Stomach (tissue), 9 donors: Measurements from ENCODE around the gene PSD2. TPM values are rescaled to one million over a fixed set of nuclear protein-coding genes. Genes with fewer than 3 reads are reported as not detected.
A peak's percentile ranks its signal among the peaks of the same experiment; 100 is the strongest.

Source experiments
- DNase-seq, 2 donors: peaks; one replicate each; pipeline versions ENCODE4 v3.0.0 to v3.0.0-alpha.2; 2013 to 2019
- H3K27ac ChIP-seq, 5 donors: fragments of 200-600 bp in 4 of 5; sonication (generic) in 4 of 5; one replicate each; pipeline ENCODE4 v1.5.1; 2013 to 2019; ENCODE audit warnings: mild to moderate bottlenecking in 1 of 5, moderate library complexity in 1 of 5
- H3K27me3 ChIP-seq, 3 donors: fragments of 200-600 bp; sonication (generic); one replicate each; pipeline ENCODE4 v1.5.1; 2017 to 2019; ENCODE audit warnings: mixed run types in 1 of 3
- H3K36me3 ChIP-seq, 4 donors: fragments of 200-600 bp; sonication (generic); 1 replicate in 3 of 4; 2 replicates in 1 of 4; pipeline ENCODE4 v1.5.1; 2016 to 2019
- H3K4me1 ChIP-seq, 4 donors: fragments of 200-600 bp; sonication (generic); one replicate each; pipeline ENCODE4 v1.5.1; 2016 to 2019
- H3K4me3 ChIP-seq, 4 donors: fragments of 200-600 bp; sonication (generic) in 3 of 4; one replicate each; pipeline ENCODE4 v1.5.1; 2016 to 2019; ENCODE audit warnings: mild to moderate bottlenecking in 1 of 4
- H3K9me3 ChIP-seq, 4 donors: fragments of 200-600 bp; sonication (generic); one replicate each; pipeline ENCODE4 v1.5.1; 2016 to 2019
- CTCF ChIP-seq, 7 experiments: fragments of 450-650 bp in 4 of 7; fragments of 200-600 bp in 3 of 7; sonication (generic) in 3 of 7; IDR thresholded peaks; one replicate each; pipeline ENCODE4 v1.5.1; 2016 to 2019; ENCODE audit warnings: antibody characterized with exemption in 7 of 7, control low read depth in 2 of 7, mild to moderate bottlenecking in 1 of 7
- EP300 ChIP-seq: sonication (generic); formaldehyde crosslinking; IDR thresholded peaks from one replicate; pipeline ENCODE4 v1.6.1; 2017; ENCODE audit warnings: antibody characterized with exemption
- POLR2A ChIP-seq, 4 donors: fragments of 450-650 bp; IDR thresholded peaks; one replicate each; pipeline ENCODE4 v1.6.1; 2016; ENCODE audit warnings: antibody characterized with exemption in 4 of 4, control low read depth in 2 of 4, mild to moderate bottlenecking in 1 of 4, moderate library complexity in 1 of 4
- POLR2AphosphoS5 ChIP-seq, 3 donors: sonication (generic); formaldehyde crosslinking; IDR thresholded peaks; one replicate each; pipeline ENCODE4 v1.6.1; 2016; ENCODE audit warnings: antibody characterized with exemption in 3 of 3
- WGBS, 5 donors: extraction: QIAGEN DNeasy Blood & Tissue Kit in 3 of 5; methylation state at CpG; one replicate each; pipeline versions ENCODE4 v1.1.5 to v1.1.7; 2013 to 2018; 5-methylcytosine and 5-hydroxymethylcytosine counted together
- intact Hi-C: fragments of 100-400 bp; cut with DNase I; formaldehyde crosslinking; loops from one replicate; pipeline ENCODE4 v1.15.1; 2023; ENCODE audit warnings: low total_unique reads
- polyA plus RNA-seq, 3 donors: library from polyadenylated mRNA; stranded (reverse); fragments of 200-250 nt; gene quantifications; one replicate each; pipeline ENCODE4 v1.2.3, GENCODE V29; 2013
- total RNA-seq, 5 donors: library from RNA; depleted of rRNA; stranded (reverse); fragments of >200 nt; gene quantifications; one replicate each; pipeline versions ENCODE4 v1.1.0 to v1.2.3, GENCODE V29; 2014 to 2016
- donor health status: healthy with polysubstance abuse.
- donor health status: Bipolar disorder and iron deficiency.
- donor health status: healthy.

Gene PSD2
- total and polyA plus RNA-seq, 8 donors: 0.05 to 0.73 TPM; not detected in 6

DNA sequence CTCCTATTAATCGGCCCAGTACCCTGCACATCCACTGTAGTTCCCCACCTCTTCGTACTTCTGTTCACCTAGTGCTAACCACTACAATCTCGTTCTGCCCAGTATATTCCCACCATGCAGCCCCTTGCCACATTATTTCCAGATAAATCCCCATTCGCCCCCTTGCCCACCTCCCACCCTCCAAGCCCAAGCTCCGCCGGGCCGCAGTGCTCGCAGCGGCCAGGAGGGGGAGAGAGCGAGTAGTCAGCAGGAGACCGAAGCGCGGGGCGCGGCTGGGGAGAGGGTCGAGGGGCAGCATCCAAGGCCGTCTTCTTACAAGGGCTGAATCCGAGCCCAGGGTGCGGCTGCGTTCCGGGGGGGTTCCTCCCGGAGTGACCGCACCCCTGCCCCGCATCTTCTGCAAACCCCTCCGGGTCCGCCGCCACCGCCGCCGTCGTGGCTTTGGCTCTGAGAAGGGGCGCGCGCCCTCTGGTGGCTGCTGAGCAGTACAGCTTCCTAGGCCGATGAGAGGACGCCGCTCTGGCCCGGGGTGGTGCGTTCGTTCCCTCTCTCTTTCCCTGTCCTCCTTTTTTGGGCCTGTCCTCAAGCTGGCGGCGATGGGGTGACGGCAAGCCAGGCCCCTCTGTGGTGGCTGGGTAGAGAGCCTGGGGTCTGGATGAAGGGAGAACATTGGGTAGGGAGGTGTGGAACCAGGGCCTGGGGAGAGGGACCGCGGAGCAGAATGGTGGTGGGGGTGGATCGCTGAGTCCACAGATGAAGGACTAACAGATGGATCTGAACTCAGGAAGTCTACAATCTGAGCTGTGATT is 30.0 kb upstream of the PSD2 start:
- intact Hi-C loops: loop anchor here (5.0 to 10.0 kb wide), 2 partner anchors 71 to 133 kb away; no protein-coding TSS in a partner anchor
- no peaks in the 10 kb centered on the region for H3K9me3 ChIP-seq
- H3K4me1 ChIP-seq: peaks cover 8 to 32% (median 21%) of the 10 kb centered on the region in 4 donors
- H3K27ac ChIP-seq: peak overlapping the region in 3 of 5 donors; percentile 32 to 77 (median 75)
- WGBS, 5 donors: 8 to 18% (median 9%) methylated on average over 23 to 46 of the region's 46 CpGs
- H3K36me3 ChIP-seq: no peaks in the 10 kb centered on the region
- DNase-seq: peak; percentile 77 to 94
- H3K27me3 ChIP-seq: peaks cover 6 to 30% (median 20%) of the 10 kb centered on the region in 3 donors
- H3K4me3 ChIP-seq: peak overlapping the region; percentile 48 to 62 (median 56)
- TF ChIP-seq CTCF (IDR thresholded peaks at IDR 0.05): peak in 6 of 7 experiments; percentile 20 to 100 (median 96)
- no peak for TF ChIP-seq POLR2A (IDR thresholded peaks at IDR 0.05)
- TF ChIP-seq POLR2AphosphoS5 (IDR thresholded peaks at IDR 0.05): peak in 1 of 3 donors; percentile 30

GRCh38 chr5:139767960-139768359 is 27.6 kb upstream of the PSD2 start:
- no peaks in the 10 kb centered on the region for H3K36me3 ChIP-seq
- H3K27me3 ChIP-seq: peaks cover 6 to 24% (median 20%) of the 10 kb centered on the region in 3 donors
- TF ChIP-seq POLR2AphosphoS5 (IDR thresholded peaks at IDR 0.05) (no peak), POLR2A (IDR thresholded peaks at IDR 0.05) (no peak), EP300 (no peak), CTCF (IDR thresholded peaks at IDR 0.05) (no peak)
- intact Hi-C loops: loop anchor here (5.0 to 10.0 kb wide), 2 partner anchors 73 to 136 kb away; no protein-coding TSS in a partner anchor
- H3K9me3 ChIP-seq: no peaks in the 10 kb centered on the region
- H3K4me1 ChIP-seq: peaks cover 8 to 32% (median 21%) of the 10 kb centered on the region in 4 donors
- no peak overlapping the region for H3K27ac ChIP-seq
- no peak overlapping the region for H3K4me3 ChIP-seq
- 57 to 68% (median 64%) methylated on average over 4 of the region's 4 CpGs for WGBS, 5 donors
- peak in 1 of 2 donors; percentile 51 for DNase-seq

DNA sequence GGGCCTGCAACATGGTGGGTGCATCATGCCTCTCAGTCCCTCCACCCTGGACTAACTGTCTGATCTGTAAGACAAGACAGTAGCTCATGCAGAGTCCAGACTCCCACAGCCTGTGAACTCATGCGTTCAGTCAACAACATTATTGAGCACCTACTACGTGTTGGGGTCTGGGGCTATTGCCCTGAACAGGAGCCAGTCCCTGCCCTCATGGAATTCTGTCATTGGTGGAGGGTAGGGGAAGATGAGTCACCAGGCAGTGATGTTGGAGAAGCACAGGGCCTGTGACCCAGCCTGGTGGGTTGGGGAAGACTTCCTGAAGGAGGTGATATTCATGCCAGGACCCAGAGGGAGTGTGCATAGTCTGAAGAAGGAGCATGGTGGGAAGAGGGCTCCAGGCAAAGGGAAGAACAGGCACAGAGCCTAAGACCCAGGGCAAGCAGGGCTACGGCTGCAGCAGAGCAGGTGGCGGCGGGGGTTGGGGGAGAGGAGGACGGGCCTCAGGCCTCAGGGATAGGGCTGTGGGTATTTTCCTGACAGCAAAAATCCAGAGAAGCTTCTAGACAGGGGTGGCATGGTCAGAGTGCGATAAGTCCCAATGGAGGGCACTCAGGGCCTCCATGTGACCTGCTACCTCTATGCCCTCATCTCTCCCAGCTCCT is 26.7 kb upstream of the PSD2 start:
- WGBS, 5 donors: 86 to 93% (median 86%) methylated on average over 7 of the region's 7 CpGs
- Histone ChIP-seq H3K4me3 (no peak overlapping the region), H3K27me3 (peaks cover 6 to 15% (median 14%) of the 10 kb centered on the region in 3 donors), H3K9me3 (no peaks in the 10 kb centered on the region), H3K27ac (no peak overlapping the region), H3K4me1 (peaks cover 8 to 31% (median 20%) of the 10 kb centered on the region in 4 donors), H3K36me3 (no peaks in the 10 kb centered on the region)
- TF ChIP-seq POLR2AphosphoS5 (IDR thresholded peaks at IDR 0.05) (no peak), EP300 (no peak), POLR2A (IDR thresholded peaks at IDR 0.05) (no peak), CTCF (IDR thresholded peaks at IDR 0.05) (no peak)
- intact Hi-C loops: loop anchor here (5.0 to 10.0 kb wide), 2 partner anchors 74 to 137 kb away; no protein-coding TSS in a partner anchor
- no peak for DNase-seq

DNA sequence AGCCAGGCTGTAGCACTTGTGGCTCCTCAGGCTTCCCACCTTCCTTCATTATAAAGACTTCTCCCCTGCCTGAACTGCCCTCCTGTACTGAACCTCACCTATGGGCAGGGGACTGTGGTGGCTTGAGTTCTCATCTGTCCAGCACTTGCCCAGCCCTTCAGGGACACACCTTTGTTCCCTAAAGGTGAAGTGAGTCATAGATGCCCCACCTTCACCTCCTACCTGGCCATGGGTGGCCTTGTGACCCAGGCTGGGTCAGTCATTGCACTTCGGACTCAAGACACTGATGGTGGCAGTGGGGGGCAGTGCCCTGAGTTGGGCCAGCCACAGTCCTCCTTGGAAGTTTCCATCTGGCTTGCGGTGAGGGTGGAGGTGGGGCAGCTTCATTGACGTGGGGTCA is 26.1 kb upstream of the PSD2 start:
- no peak for DNase-seq
- peaks cover under 1 to 13% (median 9%) of the 10 kb centered on the region in 3 donors for H3K27me3 ChIP-seq
- no peak overlapping the region for H3K4me3 ChIP-seq
- H3K4me1 ChIP-seq: peaks cover 3 to 25% (median 15%) of the 10 kb centered on the region in 4 donors
- 81 to 95% (median 89%) methylated on average over 3 of the region's 3 CpGs; no CpG with 5 or more reads in 1 of the 5 donors for WGBS, 5 donors
- TF ChIP-seq POLR2A (IDR thresholded peaks at IDR 0.05) (no peak), POLR2AphosphoS5 (IDR thresholded peaks at IDR 0.05) (no peak), EP300 (no peak), CTCF (IDR thresholded peaks at IDR 0.05) (no peak)
- intact Hi-C loops: loop anchor here (5.0 to 10.0 kb wide), 2 partner anchors 75 to 137 kb away; no protein-coding TSS in a partner anchor
- no peaks in the 10 kb centered on the region for H3K9me3 ChIP-seq
- no peaks in the 10 kb centered on the region for H3K36me3 ChIP-seq
- no peak overlapping the region for H3K27ac ChIP-seq
